ENCODE data around the gene STON2.
"Not testable (repeated sequence)": the region's sequence is repeated elsewhere in the genome, so short reads cannot be mapped to it uniquely, and the experiment has no call there.

The STON2 gene

GRCh38 chr14:81434230-81434629, 34.1 kb upstream of the STON2 start:
- no peaks in the 10 kb centered on the region for H3K27me3 ChIP-seq (ENCODE audit: insufficient read depth, low read length)
- H3K36me3 ChIP-seq (ENCODE audit: insufficient read depth, low read length) = no peaks in the 10 kb centered on the region
- no peak overlapping the region for H2AFZ ChIP-seq (ENCODE audit: low read depth, low read length)
- H3K9me3 ChIP-seq (ENCODE audit: low read length) = no peaks in the 10 kb centered on the region
- H3K4me1 ChIP-seq (ENCODE audit: insufficient read depth, low read length) = peaks cover 13% of the 10 kb centered on the region
- peak overlapping the region; percentile 91 for H3K4me3 ChIP-seq (ENCODE audit: low read length)

- Histone ChIP-seq H3K27me3 (ENCODE audit: insufficient read depth, low read length) (no peaks in the 10 kb centered on the region), H3K36me3 (ENCODE audit: insufficient read depth, low read length) (no peaks in the 10 kb centered on the region)
Observed at GRCh38 chr14:81433378-81433777, 33.3 kb upstream of the STON2 start.

GRCh38 chr14:81432219-81432661, 32.1 kb upstream of the STON2 start:
- Histone ChIP-seq H2AFZ (ENCODE audit: low read depth, low read length) (no peak overlapping the region), H3K36me3 (ENCODE audit: insufficient read depth, low read length) (no peaks in the 10 kb centered on the region), H3K4me3 (ENCODE audit: low read length) (no peak overlapping the region), H3K27me3 (ENCODE audit: insufficient read depth, low read length) (no peaks in the 10 kb centered on the region), H3K9me3 (ENCODE audit: low read length) (no peaks in the 10 kb centered on the region), H3K4me1 (ENCODE audit: insufficient read depth, low read length) (peaks cover 19% of the 10 kb centered on the region)

More at GRCh38 chr14:81433378-81433777, 33.3 kb upstream of the STON2 start:
- Histone ChIP-seq H3K4me3 (ENCODE audit: low read length) (no peak overlapping the region), H3K4me1 (ENCODE audit: insufficient read depth, low read length) (peaks cover 13% of the 10 kb centered on the region), H2AFZ (ENCODE audit: low read depth, low read length) (no peak overlapping the region), H3K9me3 (ENCODE audit: low read length) (no peaks in the 10 kb centered on the region)

GRCh38 chr14:81430235-81430634, 30.1 kb upstream of the STON2 start:
- no peak overlapping the region for H2AFZ ChIP-seq (ENCODE audit: low read depth, low read length)
- H3K4me3 ChIP-seq (ENCODE audit: low read length) = no peak overlapping the region
- peaks cover 8% of the 10 kb centered on the region for H3K36me3 ChIP-seq (ENCODE audit: insufficient read depth, low read length)
- H3K27me3 ChIP-seq (ENCODE audit: insufficient read depth, low read length) = no peaks in the 10 kb centered on the region
- H3K9me3 ChIP-seq (ENCODE audit: low read length) = no peaks in the 10 kb centered on the region
- peaks cover 16% of the 10 kb centered on the region for H3K4me1 ChIP-seq (ENCODE audit: insufficient read depth, low read length)

- not testable (repeated sequence) for H2AFZ ChIP-seq (ENCODE audit: low read depth, low read length); H3K4me3 ChIP-seq (ENCODE audit: low read length); H3K36me3 ChIP-seq (ENCODE audit: insufficient read depth, low read length); H3K9me3 ChIP-seq (ENCODE audit: low read length); H3K27me3 ChIP-seq (ENCODE audit: insufficient read depth, low read length)
- peaks cover 15% of the 10 kb centered on the region for H3K4me1 ChIP-seq (ENCODE audit: insufficient read depth, low read length)
Observed at GRCh38 chr14:81429749-81430148, 29.6 kb upstream of the STON2 start.

GRCh38 chr14:81429028-81429427, 28.9 kb upstream of the STON2 start:
- no peak overlapping the region for H2AFZ ChIP-seq (ENCODE audit: low read depth, low read length)
- H3K36me3 ChIP-seq (ENCODE audit: insufficient read depth, low read length) = peaks cover 8% of the 10 kb centered on the region

GRCh38 chr14:81427348-81428058, 27.4 kb upstream of the STON2 start:
- Histone ChIP-seq H3K4me3 (ENCODE audit: low read length) (no peak overlapping the region), H2AFZ (ENCODE audit: low read depth, low read length) (no peak overlapping the region), H3K4me1 (ENCODE audit: insufficient read depth, low read length) (peaks cover 10% of the 10 kb centered on the region), H3K27me3 (ENCODE audit: insufficient read depth, low read length) (no peaks in the 10 kb centered on the region), H3K9me3 (ENCODE audit: low read length) (no peaks in the 10 kb centered on the region), H3K36me3 (ENCODE audit: insufficient read depth, low read length) (peaks cover 8% of the 10 kb centered on the region)

More at GRCh38 chr14:81429028-81429427, 28.9 kb upstream of the STON2 start:
- Histone ChIP-seq H3K4me1 (ENCODE audit: insufficient read depth, low read length) (peaks cover 10% of the 10 kb centered on the region), H3K9me3 (ENCODE audit: low read length) (no peaks in the 10 kb centered on the region), H3K4me3 (ENCODE audit: low read length) (no peak overlapping the region), H3K27me3 (ENCODE audit: insufficient read depth, low read length) (no peaks in the 10 kb centered on the region)

- Histone ChIP-seq H3K9me3 (ENCODE audit: low read length) (no peaks in the 10 kb centered on the region), H3K4me3 (ENCODE audit: low read length) (no peak overlapping the region), H3K36me3 (ENCODE audit: insufficient read depth, low read length) (peaks cover 12% of the 10 kb centered on the region), H3K4me1 (ENCODE audit: insufficient read depth, low read length) (peaks cover 10% of the 10 kb centered on the region), H3K27me3 (ENCODE audit: insufficient read depth, low read length) (no peaks in the 10 kb centered on the region), H2AFZ (ENCODE audit: low read depth, low read length) (no peak overlapping the region)
Observed at GRCh38 chr14:81423504-81423903, 23.4 kb upstream of the STON2 start.

- no peaks in the 10 kb centered on the region for H3K4me1 ChIP-seq (ENCODE audit: insufficient read depth, low read length)
- H3K36me3 ChIP-seq (ENCODE audit: insufficient read depth, low read length) = peaks cover 4% of the 10 kb centered on the region
Observed at GRCh38 chr14:81418057-81418790, 18.1 kb upstream of the STON2 start.

GRCh38 chr14:81416981-81417380, 16.9 kb upstream of the STON2 start:
- no peak overlapping the region for H3K4me3 ChIP-seq (ENCODE audit: low read length)

More at GRCh38 chr14:81418057-81418790, 18.1 kb upstream of the STON2 start:
- Histone ChIP-seq H3K9me3 (ENCODE audit: low read length) (peaks cover 3% of the 10 kb centered on the region), H3K4me3 (ENCODE audit: low read length) (no peak overlapping the region), H3K27me3 (ENCODE audit: insufficient read depth, low read length) (no peaks in the 10 kb centered on the region), H2AFZ (ENCODE audit: low read depth, low read length) (no peak overlapping the region)

GRCh38 chr14:81416194-81416952, 16.2 kb upstream of the STON2 start:
- Histone ChIP-seq H3K27me3 (ENCODE audit: insufficient read depth, low read length) (no peaks in the 10 kb centered on the region), H3K36me3 (ENCODE audit: insufficient read depth, low read length) (peaks cover 4% of the 10 kb centered on the region), H3K9me3 (ENCODE audit: low read length) (peaks cover 3% of the 10 kb centered on the region), H3K4me3 (ENCODE audit: low read length) (no peak overlapping the region), H3K4me1 (ENCODE audit: insufficient read depth, low read length) (peaks cover 4% of the 10 kb centered on the region), H2AFZ (ENCODE audit: low read depth, low read length) (no peak overlapping the region)

More at GRCh38 chr14:81416981-81417380, 16.9 kb upstream of the STON2 start:
- no peaks in the 10 kb centered on the region for H3K27me3 ChIP-seq (ENCODE audit: insufficient read depth, low read length)
- H3K36me3 ChIP-seq (ENCODE audit: insufficient read depth, low read length) = peaks cover 4% of the 10 kb centered on the region
- H2AFZ ChIP-seq (ENCODE audit: low read depth, low read length) = no peak overlapping the region
- peaks cover 4% of the 10 kb centered on the region for H3K4me1 ChIP-seq (ENCODE audit: insufficient read depth, low read length)
- H3K9me3 ChIP-seq (ENCODE audit: low read length) = peaks cover 3% of the 10 kb centered on the region

GRCh38 chr14:81415781-81416180, 15.7 kb upstream of the STON2 start:
- Histone ChIP-seq H3K9me3 (ENCODE audit: low read length) (peaks cover 3% of the 10 kb centered on the region), H3K36me3 (ENCODE audit: insufficient read depth, low read length) (peaks cover 4% of the 10 kb centered on the region), H3K4me3 (ENCODE audit: low read length) (no peak overlapping the region), H2AFZ (ENCODE audit: low read depth, low read length) (no peak overlapping the region), H3K4me1 (ENCODE audit: insufficient read depth, low read length) (peaks cover 4% of the 10 kb centered on the region), H3K27me3 (ENCODE audit: insufficient read depth, low read length) (no peaks in the 10 kb centered on the region)

GRCh38 chr14:81414123-81414522, 14.0 kb upstream of the STON2 start:
- no peaks in the 10 kb centered on the region for H3K36me3 ChIP-seq (ENCODE audit: insufficient read depth, low read length)
- H3K9me3 ChIP-seq (ENCODE audit: low read length) = peaks cover 3% of the 10 kb centered on the region
- H3K27me3 ChIP-seq (ENCODE audit: insufficient read depth, low read length) = no peaks in the 10 kb centered on the region
- H2AFZ ChIP-seq (ENCODE audit: low read depth, low read length) = no peak overlapping the region
- peaks cover 4% of the 10 kb centered on the region for H3K4me1 ChIP-seq (ENCODE audit: insufficient read depth, low read length)
- H3K4me3 ChIP-seq (ENCODE audit: low read length) = no peak overlapping the region
